HCT116 (cell line): Measurements from ENCODE around the gene GPN2. TPM values are rescaled to one million over a fixed set of nuclear protein-coding genes. Genes with fewer than 3 reads are reported as not detected.

Experiments used
- ATAC-seq: fragments of 200-7000 bp; cut with Tn5 transposase; 2 replicates; pipeline ENCODE4 v1.9.1; 2020; ENCODE audit warnings: mild to moderate bottlenecking, moderate library complexity
- BruUV-seq: library from RNA; stranded (reverse); fragments of 400-500 nt; replicated peaks from 2 replicates; lab custom pipeline; 2021; lab: Mats Ljungman, UMichigan
- CTCF ChIA-PET: fragments of 300-600 bp; sonication (Branson Sonifier 250); formaldehyde crosslinking; loops from one replicate; lab custom pipeline; 2021; ENCODE audit warnings: antibody characterized with exemption; lab: Charles Lee
- POLR2A ChIA-PET: fragments of 300-600, 350-600 bp; sonication (Branson Sonifier 250); formaldehyde crosslinking; loops from one replicate; lab custom pipeline; 2021; ENCODE audit warnings: antibody characterized with exemption; lab: Charles Lee
- RAD21 ChIA-PET, 2 experiments: fragments of 300-600 bp; sonication (Branson Sonifier 250); formaldehyde crosslinking; loops; one replicate each; lab custom pipeline; 2023; ENCODE audit warnings: low total read pairs in 2 of 2; ENCODE audit not compliant: uncharacterized antibody in 2 of 2, unreplicated experiment in 2 of 2, low non-redundant PET in 1 of 2; lab: Charles Lee
- DNase-seq: peaks from one replicate; pipeline ENCODE4 v3.0.0-alpha.2; 2010; ENCODE audit warnings: low read depth, low spot score
- H2AFZ ChIP-seq: fragments of 200-600 bp; shearing (Covaris generic), sonication (generic); 2 replicates; pipeline ENCODE4 v1.6.1; 2017; ENCODE audit warnings: low read depth, mixed run types, mixed read lengths, antibody characterized with exemption, low read length; ENCODE audit not compliant: poor library complexity, severe bottlenecking
- H3K27ac ChIP-seq: 2 replicates; pipeline ENCODE4 v1.5.1; 2012; ENCODE audit warnings: low read depth, low read length
- H3K27me3 ChIP-seq: fragments of 200-600 bp; sonication (generic); 2 replicates; pipeline ENCODE4 v1.6.1; 2016; ENCODE audit warnings: mixed run types, low read length, mixed read lengths; ENCODE audit not compliant: insufficient read depth
- H3K36me3 ChIP-seq, 2 experiments: fragments of 200-500 bp in 1 of 2; fragments of 200-600 bp in 1 of 2; sonication (Bioruptor generic) in 1 of 2; sonication (generic) in 1 of 2; 2 replicates each; pipeline versions ENCODE4 v1.5.1 to v1.6.1; 2014 to 2016; ENCODE audit warnings: low read length in 2 of 2, inconsistent platforms in 1 of 2, mixed read lengths in 1 of 2, mixed run types in 1 of 2; ENCODE audit not compliant: insufficient read depth in 2 of 2, control insufficient read depth in 1 of 2
- H3K4me1 ChIP-seq, 2 experiments: fragments of 200-600 bp in 1 of 2; sonication (generic) in 1 of 2; 2 replicates each; pipeline versions ENCODE4 v1.5.1 to v1.6.1; 2012 to 2017; ENCODE audit warnings: low read length in 2 of 2, inconsistent platforms in 1 of 2, mild to moderate bottlenecking in 1 of 2, mixed read lengths in 1 of 2, mixed run types in 1 of 2, moderate library complexity in 1 of 2; ENCODE audit not compliant: insufficient read depth in 2 of 2, control insufficient read depth in 1 of 2
- H3K4me2 ChIP-seq: fragments of 200-600 bp; sonication (generic); 2 replicates; pipeline ENCODE4 v1.6.1; 2017; ENCODE audit warnings: mixed run types, low read length, mixed read lengths
- H3K4me3 ChIP-seq, 2 experiments: fragments of 200-600 bp in 1 of 2; sonication (generic) in 1 of 2; replicated peaks in 1 of 2; 2 replicates each; pipeline ENCODE4 v1.5.1; 2011 to 2016; ENCODE audit warnings: low read length in 2 of 2, control low read depth in 1 of 2, low read depth in 1 of 2, mild to moderate bottlenecking in 1 of 2, mixed read lengths in 1 of 2, mixed run types in 1 of 2
- H3K79me2 ChIP-seq: fragments of 200-600 bp; sonication (generic); 2 replicates; pipeline ENCODE4 v1.6.1; 2017; ENCODE audit warnings: mild to moderate bottlenecking, mixed run types, low read length, moderate library complexity, mixed read lengths; ENCODE audit not compliant: insufficient read depth
- H3K9ac ChIP-seq: fragments of 200-600 bp; sonication (generic); 2 replicates; pipeline ENCODE4 v1.6.1; 2016; ENCODE audit warnings: low read length, mixed read lengths
- H3K9me2 ChIP-seq: fragments of 200-600 bp; sonication (generic), shearing (Covaris generic); 2 replicates; pipeline ENCODE4 v1.6.1; 2017; ENCODE audit warnings: mixed run types, mild to moderate bottlenecking, moderate library complexity; ENCODE audit not compliant: insufficient read depth
- H3K9me3 ChIP-seq, 2 experiments: fragments of 200-500 bp in 1 of 2; fragments of 200-600 bp in 1 of 2; sonication (Bioruptor generic) in 1 of 2; sonication (generic) in 1 of 2; 2 replicates each; pipeline ENCODE4 v1.6.1; 2014 to 2017; ENCODE audit warnings: low read length in 2 of 2, mixed read lengths in 2 of 2, inconsistent platforms in 1 of 2, low read depth in 1 of 2, mild to moderate bottlenecking in 1 of 2, mixed run types in 1 of 2, moderate library complexity in 1 of 2; ENCODE audit not compliant: control insufficient read depth in 1 of 2, insufficient read depth in 1 of 2
- H4K20me1 ChIP-seq: fragments of 200-600 bp; sonication (generic), shearing (Covaris generic); 2 replicates; pipeline ENCODE4 v1.6.1; 2017; ENCODE audit warnings: mixed run types, mild to moderate bottlenecking, moderate library complexity; ENCODE audit not compliant: insufficient read depth
- CBX3 ChIP-seq: IDR thresholded peaks from 2 replicates; pipeline ENCODE4 v1.6.1; 2012; ENCODE audit warnings: low read depth
- CEBPB ChIP-seq: IDR thresholded peaks from 2 replicates; pipeline ENCODE4 v1.6.1; 2012; ENCODE audit warnings: low read depth
- CTCF ChIP-seq, 3 experiments: fragments of 200-600 bp in 1 of 3; sonication (generic) in 1 of 3; IDR thresholded peaks in 2 of 3; conservative IDR thresholded peaks in 1 of 3; 2 replicates each; pipeline ENCODE4 v1.5.1; 2012 to 2017; ENCODE audit warnings: low read depth in 2 of 3, low read length in 2 of 3, antibody characterized with exemption in 1 of 3, borderline replicate concordance in 1 of 3, control low read depth in 1 of 3, mild to moderate bottlenecking in 1 of 3, mixed read lengths in 1 of 3, mixed run types in 1 of 3, moderate library complexity in 1 of 3; ENCODE audit not compliant: insufficient read depth in 1 of 3
- EGR1 ChIP-seq: IDR thresholded peaks from 2 replicates; pipeline ENCODE4 v1.6.1; 2012; ENCODE audit warnings: low read depth
- ELF1 ChIP-seq: IDR thresholded peaks from 2 replicates; pipeline ENCODE4 v1.6.1; 2012; ENCODE audit warnings: low read depth, borderline replicate concordance
- EZH2 ChIP-seq: fragments of 200-600 bp; sonication (generic); IDR thresholded peaks from 2 replicates; pipeline ENCODE4 v1.6.1; 2017; ENCODE audit warnings: antibody characterized with exemption, mixed run types
- FOSL1 ChIP-seq: IDR thresholded peaks from 2 replicates; pipeline ENCODE4 v1.6.1; 2012; ENCODE audit warnings: low read depth
- JUND ChIP-seq: IDR thresholded peaks from 2 replicates; pipeline ENCODE4 v1.6.1; 2012
- MAX ChIP-seq: IDR thresholded peaks from 2 replicates; pipeline ENCODE4 v1.6.1; 2012
- POLR2A ChIP-seq: IDR thresholded peaks from 2 replicates; pipeline ENCODE4 v1.7.0; 2011; ENCODE audit warnings: borderline replicate concordance; ENCODE audit not compliant: insufficient read depth, insufficient read length; ENCODE audit errors: extremely low read depth
- RAD21 ChIP-seq: IDR thresholded peaks from 2 replicates; pipeline ENCODE4 v1.6.1; 2012; ENCODE audit warnings: low read depth, mild to moderate bottlenecking
- SIN3A ChIP-seq: IDR thresholded peaks from 2 replicates; pipeline ENCODE4 v1.6.1; 2012; ENCODE audit warnings: low read depth
- SP1 ChIP-seq: IDR thresholded peaks from 2 replicates; pipeline ENCODE4 v1.6.1; 2012; ENCODE audit warnings: low read depth
- SRF ChIP-seq: IDR thresholded peaks from 2 replicates; pipeline ENCODE4 v1.6.1; 2012; ENCODE audit warnings: low read depth
- TCF7L2 ChIP-seq: IDR thresholded peaks from 2 replicates; pipeline ENCODE4 v1.7.0; 2011; ENCODE audit warnings: borderline replicate concordance, inconsistent platforms; ENCODE audit not compliant: insufficient read depth, insufficient read length; ENCODE audit errors: extremely low read depth
- YY1 ChIP-seq: IDR thresholded peaks from 2 replicates; pipeline ENCODE4 v1.6.1; 2011; ENCODE audit warnings: low read length, low read depth, moderate library complexity, mild to moderate bottlenecking; ENCODE audit not compliant: insufficient replicate concordance; ENCODE audit errors: extremely low read depth
- ZFX ChIP-seq: fragments of 450-650 bp; IDR thresholded peaks from 2 replicates; pipeline ENCODE4 v1.6.1; 2017
- ZNF274 ChIP-seq: fragments of 200-500 bp; sonication (Bioruptor generic); IDR thresholded peaks from 2 replicates; pipeline ENCODE4 v1.6.1; 2014; ENCODE audit warnings: mild to moderate bottlenecking, low read depth, low read length, inconsistent platforms
- intact Hi-C: fragments of 100-400 bp; cut with micrococcal nuclease; formaldehyde crosslinking; loops from 2 replicates; pipeline ENCODE4 v1.10.0; 2022
- total RNA-seq: library from RNA; stranded (reverse); gene quantifications from one replicate; pipeline ENCODE4 v1.2.1, GENCODE V29; 2021; ENCODE audit not compliant: unreplicated experiment

The GPN2 gene
- total RNA-seq, 1 experiment from 2014 or later: 37.2 TPM

GRCh38 chr1:26912147-26912490 lies 22.0 kb upstream of the GPN2 start:
- ChIA-PET POLR2A (interaction anchor here (0.6 to 1.2 kb wide), 2 partner anchors 11 to 85 kb away, joined by 3 read pairs; partner anchors contain the start of gene GPATCH3), CTCF (no interaction called here), RAD21 (no interaction called here)
- TF ChIP-seq FOSL1: no peak
- TF ChIP-seq ZNF274: no peak
- no peak for TF ChIP-seq EGR1
- TF ChIP-seq POLR2A: no peak
- no peak for TF ChIP-seq CEBPB
- no peaks in the 10 kb centered on the region for H3K9me2 ChIP-seq
- H3K4me2 ChIP-seq: no peak overlapping the region
- H3K27me3 ChIP-seq: no peaks in the 10 kb centered on the region
- no TSS peak for BruUV-seq
- ATAC-seq (no peak), DNase-seq (no peak)
- no peak overlapping the region for H2AFZ ChIP-seq
- H3K27ac ChIP-seq: no peak overlapping the region
- no peaks in the 10 kb centered on the region for H3K9me3 ChIP-seq
- H3K36me3 ChIP-seq: no peaks in the 10 kb centered on the region
- H3K4me3 ChIP-seq: no peak overlapping the region
- H3K4me1 ChIP-seq: peaks cover 5 to 16% of the 10 kb centered on the region in 2 experiments; a peak in 3 of 4 replicates
- H4K20me1 ChIP-seq: no peaks in the 10 kb centered on the region
- no peak overlapping the region for H3K9ac ChIP-seq
- no peaks in the 10 kb centered on the region for H3K79me2 ChIP-seq
- intact Hi-C loops: no loop called here

- Histone ChIP-seq H3K4me2 (no peak overlapping the region), H2AFZ (no peak overlapping the region), H3K9ac (no peak overlapping the region), H4K20me1 (no peaks in the 10 kb centered on the region), H3K27me3 (no peaks in the 10 kb centered on the region), H3K4me3 (no peak overlapping the region), H3K9me3 (no peaks in the 10 kb centered on the region), H3K36me3 (no peaks in the 10 kb centered on the region), H3K4me1 (peaks cover 5 to 20% of the 10 kb centered on the region in 2 experiments; a peak in 3 of 4 replicates), H3K79me2 (no peaks in the 10 kb centered on the region), H3K9me2 (no peaks in the 10 kb centered on the region), H3K27ac (no peak overlapping the region)
- no TSS peak for BruUV-seq
- intact Hi-C loops: no loop called here
- RAD21 ChIA-PET: no interaction called here
- POLR2A ChIA-PET: no interaction called here
- ATAC-seq: no peak
- CTCF ChIA-PET: no interaction called here
- no peak for DNase-seq
- TF ChIP-seq FOSL1 (no peak), JUND (no peak), YY1 (no peak), EZH2 (no peak), SP1 (no peak), SIN3A (no peak), ZFX (no peak), CTCF (IDR thresholded peaks at IDR 0.05 in 2 of 3, conservative IDR thresholded peaks at IDR 0.05 in 1 of 3; ENCODE audit: borderline replicate concordance in 1 of 3, insufficient read depth in 1 of 3, low read depth in 2 of 3, low read length in 2 of 3) (no peak), POLR2A (no peak), EGR1 (no peak), TCF7L2 (no peak), SRF (no peak), ELF1 (no peak), MAX (no peak), RAD21 (no peak), CBX3 (no peak), ZNF274 (no peak), CEBPB (no peak)
Observed at GRCh38 chr1:26911399-26912146, 21.5 kb upstream of the GPN2 start.
